Measurements from ENCODE around the gene TMEM185B. TPM values are rescaled to one million over a fixed set of nuclear protein-coding genes. Genes with fewer than 3 reads are reported as not detected.

The TMEM185B gene
- total and polyA plus RNA-seq, 10 of the 15 experiments (the other 5 are each of a cell fraction or from before 2014, with no cell fraction given): 2.4 to 20.9 (median 14.5) TPM

- peak; percentile 64 for TF ChIP-seq SKIL (IDR thresholded peaks at IDR 0.05; ENCODE audit: low read depth, poor library complexity, severe bottlenecking)
- peak; percentile 88 for TF ChIP-seq RUNX3 (IDR thresholded peaks at IDR 0.05; ENCODE audit: low read length)
- no peak for TF ChIP-seq MYC (IDR thresholded peaks at IDR 0.05; ENCODE audit: insufficient read depth, insufficient read length, insufficient replicate concordance, low read length, severe bottlenecking)
- no peak for TF ChIP-seq CBX3 (IDR thresholded peaks at IDR 0.05; ENCODE audit: borderline replicate concordance, low read depth)
- TF ChIP-seq CHD1 (IDR thresholded peaks at IDR 0.05; ENCODE audit: low read depth, low read length): no peak
- peak; percentile 60; the same call in 1 of the 2 replicates for TF ChIP-seq TAF1 (IDR thresholded peaks at IDR 0.05; ENCODE audit: borderline replicate concordance, low read depth, low read length)
- TF ChIP-seq KDM1A (IDR thresholded peaks at IDR 0.05; ENCODE audit: borderline replicate concordance): no peak
- TF ChIP-seq ATF7 (IDR thresholded peaks at IDR 0.05; ENCODE audit: low read depth): no peak
- TF ChIP-seq TCF7 (IDR thresholded peaks at IDR 0.05; ENCODE audit: borderline replicate concordance): peak; percentile 93
- peak; percentile 71; the same call in 1 of the 2 replicates for TF ChIP-seq ATF2 (IDR thresholded peaks at IDR 0.05; ENCODE audit: low read length)
- no peak for TF ChIP-seq RELA (IDR thresholded peaks at IDR 0.05; ENCODE audit: borderline replicate concordance, partially characterized antibody)
- no peak for TF ChIP-seq TARDBP (IDR thresholded peaks at IDR 0.05; ENCODE audit: borderline replicate concordance)
- no peak for TF ChIP-seq CHD2 (IDR thresholded peaks at IDR 0.05; ENCODE audit: borderline replicate concordance, low read depth, low read length)
- TF ChIP-seq PAX5 (IDR thresholded peaks at IDR 0.05; ENCODE audit: borderline replicate concordance, low read depth, low read length): peak; percentile 54; the same call in 1 of the 2 replicates
- TF ChIP-seq POLR2AphosphoS5 (IDR thresholded peaks at IDR 0.05; ENCODE audit: low read length): peak; percentile 85
- TF ChIP-seq ZNF622 (IDR thresholded peaks at IDR 0.05): no peak
- peak; percentile 29; the same call in 1 of the 2 replicates for TF ChIP-seq CREM (IDR thresholded peaks at IDR 0.05; ENCODE audit: low read depth)
- no peak for TF ChIP-seq ESRRA (IDR thresholded peaks at IDR 0.05; ENCODE audit: low read length)
- TF ChIP-seq TCF12 (IDR thresholded peaks at IDR 0.05; ENCODE audit: low read depth, low read length): 0 out of 2 replicates have a peak, but pooled peaks have one; percentile 28
- TF ChIP-seq SRF (IDR thresholded peaks at IDR 0.05; ENCODE audit: low read depth in 2 of 2, low read length in 2 of 2): no peak
- no peak for TF ChIP-seq JUND (IDR thresholded peaks at IDR 0.05; ENCODE audit: low read depth, low read length)
- peak; percentile 41; the same call in 1 of the 2 replicates for TF ChIP-seq MEF2A (IDR thresholded peaks at IDR 0.05; ENCODE audit: insufficient read depth, low read depth, low read length)
- TF ChIP-seq IKZF2 (IDR thresholded peaks at IDR 0.05): peak; percentile 86 to 88
- peak; percentile 9; the same call in 1 of the 3 replicates for TF ChIP-seq POU2F2 (IDR thresholded peaks at IDR 0.05; ENCODE audit: borderline replicate concordance, low read depth, low read length)
- peak; percentile 76 for TF ChIP-seq JUNB (IDR thresholded peaks at IDR 0.05)
- peak; percentile 0 for TF ChIP-seq SIX5 (IDR thresholded peaks at IDR 0.05; ENCODE audit: low read depth, low read length, severe bottlenecking)
- no peak for TF ChIP-seq MEF2B (IDR thresholded peaks at IDR 0.05; ENCODE audit: partially characterized antibody, poor library complexity, severe bottlenecking)
- TF ChIP-seq MYB (IDR thresholded peaks at IDR 0.05; ENCODE audit: borderline replicate concordance, low read depth, low read length): no peak
- TF ChIP-seq YY1 (IDR thresholded peaks at IDR 0.05; ENCODE audit: low read depth, low read length): 0 out of 2 replicates have a peak, but pooled peaks have one; percentile 2
These were observed 8.9 kb upstream of the TMEM185B start (continued) for GRCh38 chr2:120231974-120232635.

Data from GM12878 (cell line).